ENCODE results near the gene AFF1.

GRCh38 chr4:86901864-86902263 is 32.9 kb upstream of the AFF1 start:
- no peak for TF ChIP-seq CTCF (IDR thresholded peaks at IDR 0.05; ENCODE audit: insufficient read depth, low read length, poor library complexity, severe bottlenecking)
- no peak for TF ChIP-seq EZH2phosphoT487 (conservative IDR thresholded peaks at IDR 0.05; ENCODE audit: low read length)
